Ectodermal cell (in vitro differentiated cells): ENCODE measurements around the gene VSIG8.

Source experiments
- H3K27ac ChIP-seq: 2 replicates; pipeline ENCODE4 v1.7.0; 2013; ENCODE audit warnings: mild to moderate bottlenecking, low read depth, low read length; ENCODE audit not compliant: insufficient read depth, poor library complexity, severe bottlenecking
- H3K27me3 ChIP-seq: 2 replicates; pipeline ENCODE4 v1.7.0; 2013; ENCODE audit warnings: mild to moderate bottlenecking, low read length; ENCODE audit not compliant: insufficient read depth, control insufficient read depth, poor library complexity, severe bottlenecking
- H3K36me3 ChIP-seq: one replicate; pipeline ENCODE4 v1.7.0; 2013; ENCODE audit warnings: low read length; ENCODE audit not compliant: control insufficient read depth, insufficient read depth
- H3K4me1 ChIP-seq: one replicate; pipeline ENCODE4 v1.7.0; 2013; ENCODE audit warnings: low read length; ENCODE audit not compliant: control insufficient read depth, insufficient read depth
- H3K4me3 ChIP-seq: 2 replicates; pipeline ENCODE4 v1.7.0; 2013; ENCODE audit warnings: low read depth, low read length, control low read depth; ENCODE audit not compliant: insufficient read depth
- H3K9me3 ChIP-seq: 2 replicates; pipeline ENCODE4 v1.7.0; 2013; ENCODE audit warnings: mild to moderate bottlenecking, low read length, moderate library complexity; ENCODE audit not compliant: control insufficient read depth
- WGBS, 2 experiments: methylation state at CpG; one replicate each; pipeline ENCODE4 v1.1.7; 2013; ENCODE audit warnings: missing lambda C conversion rate in 2 of 2; 5-methylcytosine and 5-hydroxymethylcytosine counted together

Gene VSIG8

DNA sequence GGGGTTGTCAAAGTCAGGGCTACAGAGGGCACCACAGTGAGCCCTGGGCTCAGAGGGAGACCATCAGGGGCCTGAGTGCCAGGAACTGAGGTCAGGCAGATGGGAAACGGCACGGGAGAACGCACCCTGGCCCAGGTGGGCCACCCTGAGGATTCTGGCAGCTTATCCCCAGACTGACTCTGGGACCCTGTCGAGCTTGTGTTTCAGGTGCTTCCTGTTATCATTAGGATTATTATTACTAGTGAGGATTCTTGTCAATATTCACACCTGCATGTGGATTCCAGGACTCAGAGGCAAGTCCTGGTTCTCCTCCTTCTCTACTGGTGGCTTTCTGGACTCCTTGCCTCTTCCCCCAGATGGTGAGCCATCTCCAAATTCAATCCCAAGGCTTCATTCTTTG is 15.2 kb downstream of the VSIG8 start:
- 71 to 80% methylated on average over 4 of the region's 4 CpGs for WGBS, 2 experiments
- H3K9me3 ChIP-seq = no peaks in the 10 kb centered on the region
- peaks cover 8% of the 10 kb centered on the region for H3K27me3 ChIP-seq
- H3K4me3 ChIP-seq = no peak overlapping the region
- H3K27ac ChIP-seq = no peak overlapping the region
- no peaks in the 10 kb centered on the region for H3K36me3 ChIP-seq
- H3K4me1 ChIP-seq = no peaks in the 10 kb centered on the region

DNA sequence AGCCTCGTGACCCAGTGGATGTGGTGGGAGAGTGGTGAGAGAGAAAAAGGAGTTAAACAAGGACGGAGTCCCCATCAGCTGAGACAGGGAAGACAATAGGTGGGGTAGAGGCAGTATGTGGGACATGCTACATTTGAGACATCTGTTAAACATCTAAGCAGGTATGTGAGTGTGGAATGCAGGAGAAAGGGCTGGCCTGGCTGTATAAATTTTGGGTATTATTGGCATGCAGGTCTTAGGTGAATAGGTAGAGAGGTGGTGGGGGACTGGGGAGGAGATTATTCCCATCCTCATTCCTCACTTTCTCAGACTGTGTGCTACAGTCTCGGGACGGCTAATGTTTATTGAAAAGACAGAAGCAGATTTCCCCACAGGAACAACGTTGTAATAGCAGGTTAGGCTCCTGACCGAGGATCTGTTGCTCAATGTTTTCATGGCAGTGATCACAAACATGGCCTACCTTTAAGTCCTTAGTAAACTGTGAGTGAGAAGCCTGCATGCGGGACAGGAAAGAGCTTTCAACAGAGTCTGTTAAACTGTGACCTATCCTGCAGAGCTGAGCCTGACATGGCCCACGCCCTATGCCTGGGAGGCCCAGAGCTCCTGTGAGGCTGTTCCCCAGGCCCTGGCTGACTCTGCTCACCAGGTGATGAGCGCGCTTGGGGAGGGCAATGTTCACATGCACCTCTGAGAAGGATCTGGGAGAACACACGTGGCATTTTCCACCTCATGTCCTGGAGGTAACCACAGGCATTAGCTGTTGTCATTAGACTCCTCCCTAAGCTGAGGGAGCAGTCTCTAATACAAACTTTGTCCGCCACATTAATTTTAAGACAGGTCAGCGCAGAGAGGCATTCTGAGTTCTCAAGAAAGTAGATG is 16.5 kb downstream of the VSIG8 start:
- H3K27me3 ChIP-seq = no peaks in the 10 kb centered on the region
- H3K36me3 ChIP-seq = no peaks in the 10 kb centered on the region
- H3K27ac ChIP-seq = no peak overlapping the region
- H3K4me1 ChIP-seq = no peaks in the 10 kb centered on the region
- WGBS, 2 experiments = 88 to 89% methylated on average over 13 of the region's 13 CpGs
- H3K4me3 ChIP-seq = no peak overlapping the region
- no peaks in the 10 kb centered on the region for H3K9me3 ChIP-seq

DNA sequence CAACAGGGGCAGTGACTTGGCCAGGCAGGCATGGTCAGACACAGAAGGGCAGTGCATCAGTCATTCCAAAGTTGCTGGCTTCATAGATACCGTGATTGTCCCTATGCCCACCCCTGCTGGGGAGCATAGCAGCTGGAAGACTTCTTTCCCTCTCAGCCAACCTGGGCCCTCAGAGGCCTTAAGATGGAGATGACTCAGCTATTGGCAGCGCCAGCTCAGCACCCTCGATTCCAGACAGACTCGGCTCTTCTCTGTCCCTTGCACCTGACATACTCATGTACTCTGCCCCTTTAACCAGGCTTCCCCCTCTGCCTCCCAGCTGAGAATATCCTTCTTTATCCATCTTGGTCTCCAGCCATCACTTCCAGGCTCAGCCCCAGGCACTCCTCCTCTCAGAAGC is 19.0 kb downstream of the VSIG8 start:
- Histone ChIP-seq H3K4me1 (no peaks in the 10 kb centered on the region), H3K36me3 (no peaks in the 10 kb centered on the region), H3K4me3 (no peak overlapping the region), H3K27me3 (no peaks in the 10 kb centered on the region), H3K9me3 (no peaks in the 10 kb centered on the region), H3K27ac (no peak overlapping the region)
- WGBS, 2 experiments = 93% methylated on average over 4 of the region's 4 CpGs

DNA sequence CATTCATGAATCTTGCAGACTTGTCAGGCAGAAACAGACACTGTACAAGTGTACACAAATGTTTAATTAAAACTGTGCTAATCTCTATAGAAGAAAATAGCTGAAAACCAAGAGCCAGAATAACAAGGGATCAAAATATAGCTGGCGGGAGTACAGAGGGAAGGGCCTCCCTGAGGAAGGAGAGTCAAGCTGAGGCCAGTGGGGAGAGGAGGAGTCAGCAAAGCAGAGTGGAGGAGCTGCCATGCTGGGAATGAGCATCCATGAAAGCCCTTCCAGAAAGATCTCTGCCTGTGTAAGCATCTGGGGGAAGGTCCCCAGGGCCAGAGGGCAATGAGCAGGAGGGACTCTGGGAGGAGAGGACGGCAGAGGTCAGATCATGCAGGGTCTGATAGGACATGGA is 20.7 kb downstream of the VSIG8 start:
- H3K27me3 ChIP-seq = no peaks in the 10 kb centered on the region
- H3K27ac ChIP-seq = no peak overlapping the region
- no peaks in the 10 kb centered on the region for H3K36me3 ChIP-seq
- WGBS, 2 experiments = 87 to 89% methylated on average over 2 of the region's 2 CpGs
- no peak overlapping the region for H3K4me3 ChIP-seq
- H3K9me3 ChIP-seq = no peaks in the 10 kb centered on the region
- no peaks in the 10 kb centered on the region for H3K4me1 ChIP-seq

DNA sequence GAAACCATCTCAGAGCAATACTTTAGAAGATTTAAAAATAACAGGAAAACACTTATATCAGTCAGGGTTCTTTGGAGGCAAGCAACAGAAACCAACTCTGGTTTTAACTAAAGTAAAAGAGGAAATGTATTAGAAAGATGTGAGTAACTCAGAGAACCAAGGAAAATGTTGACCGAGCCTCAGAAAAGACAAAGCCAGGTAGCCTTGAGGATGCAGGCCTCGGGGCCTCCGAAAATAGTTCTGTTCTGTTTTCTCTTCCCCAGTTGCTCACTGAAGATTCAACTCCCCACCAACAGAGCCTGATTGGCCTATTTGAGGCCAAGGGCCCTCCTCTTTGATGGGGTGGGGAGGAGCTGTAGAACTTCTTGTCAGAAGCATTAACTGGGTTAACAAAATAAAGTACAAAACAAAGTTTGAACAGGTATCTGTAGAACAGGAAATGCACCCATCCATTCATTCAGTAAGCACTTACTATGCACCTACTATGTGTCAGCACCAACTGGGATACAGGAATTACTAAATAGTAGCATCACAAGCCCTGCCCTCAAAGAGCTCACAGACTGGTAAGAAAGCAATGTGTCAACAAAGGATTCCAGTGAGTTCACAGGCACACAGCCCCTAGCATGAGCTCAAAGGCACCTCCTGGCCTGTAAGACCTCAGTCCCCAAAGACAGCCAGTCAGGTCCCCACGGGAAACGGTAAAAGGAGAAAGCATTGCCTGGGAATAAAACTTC is 23.2 kb downstream of the VSIG8 start:
- no peaks in the 10 kb centered on the region for H3K4me1 ChIP-seq
- H3K27ac ChIP-seq = no peak overlapping the region
- H3K36me3 ChIP-seq = no peaks in the 10 kb centered on the region
- no peaks in the 10 kb centered on the region for H3K9me3 ChIP-seq
- H3K27me3 ChIP-seq = peaks cover 6% of the 10 kb centered on the region
- H3K4me3 ChIP-seq = no peak overlapping the region
- 90 to 93% methylated on average over 5 of the region's 5 CpGs for WGBS, 2 experiments

DNA sequence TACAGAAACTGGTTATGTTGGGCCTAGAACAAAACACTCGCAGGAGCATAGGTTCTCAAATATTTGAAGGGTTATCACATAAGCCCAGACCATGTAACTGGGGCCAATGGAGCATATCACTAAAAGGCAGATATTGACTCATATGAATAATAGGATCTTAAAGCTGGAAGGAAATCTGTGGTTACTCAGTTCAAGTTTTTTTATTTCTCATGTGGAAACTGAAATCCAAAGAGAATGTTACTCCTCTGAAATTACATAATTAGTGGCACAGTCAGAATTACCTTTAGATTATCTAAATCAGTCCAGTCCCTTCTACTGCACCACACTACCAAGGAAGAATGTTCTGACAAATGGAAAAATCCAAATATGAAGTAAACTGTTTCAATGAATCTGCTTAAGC is 23.7 kb downstream of the VSIG8 start:
- H3K36me3 ChIP-seq = no peaks in the 10 kb centered on the region
- H3K27ac ChIP-seq = no peak overlapping the region
- no peak overlapping the region for H3K4me3 ChIP-seq
- no peaks in the 10 kb centered on the region for H3K9me3 ChIP-seq
- 86 to 100% methylated on average over 1 of the region's 1 CpG for WGBS, 2 experiments
- H3K27me3 ChIP-seq = peaks cover 10% of the 10 kb centered on the region
- H3K4me1 ChIP-seq = no peaks in the 10 kb centered on the region

DNA sequence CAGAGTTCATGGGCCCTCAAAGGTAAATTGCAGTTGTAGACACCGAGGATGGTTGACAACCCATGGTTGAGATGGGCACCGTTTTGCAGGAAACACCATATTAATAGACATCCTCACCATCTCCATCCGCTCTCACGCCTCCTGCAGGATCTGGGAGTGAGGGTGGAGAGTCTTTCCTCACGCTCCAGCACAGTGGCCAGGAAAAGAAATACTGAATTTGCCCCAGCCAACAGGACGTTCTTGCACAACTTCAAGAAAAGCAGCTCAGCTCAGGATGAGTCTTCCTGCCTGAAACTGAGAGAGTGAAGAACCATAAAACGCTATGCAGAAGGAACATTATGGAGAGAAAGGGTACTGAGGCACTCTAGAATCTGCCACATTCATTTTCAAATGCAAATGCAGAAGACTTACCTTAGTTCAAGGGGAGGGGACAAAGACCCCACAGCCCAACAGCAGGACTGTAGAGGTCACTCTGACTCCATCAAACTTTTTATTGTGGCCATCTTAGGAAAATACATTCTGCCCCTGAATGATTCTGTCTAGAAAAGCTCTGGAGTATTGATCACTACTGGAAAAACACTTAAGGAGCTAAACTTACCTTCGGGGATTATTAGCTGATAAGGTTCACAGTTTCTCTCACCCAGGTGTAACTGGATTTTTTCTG is 26.5 kb downstream of the VSIG8 start:
- H3K27me3 ChIP-seq = peaks cover 21% of the 10 kb centered on the region
- H3K36me3 ChIP-seq = no peaks in the 10 kb centered on the region
- no peaks in the 10 kb centered on the region for H3K9me3 ChIP-seq
- H3K4me1 ChIP-seq = no peaks in the 10 kb centered on the region
- H3K27ac ChIP-seq = no peak overlapping the region
- 91 to 93% methylated on average over 8 of the region's 8 CpGs for WGBS, 2 experiments
- H3K4me3 ChIP-seq = no peak overlapping the region

DNA sequence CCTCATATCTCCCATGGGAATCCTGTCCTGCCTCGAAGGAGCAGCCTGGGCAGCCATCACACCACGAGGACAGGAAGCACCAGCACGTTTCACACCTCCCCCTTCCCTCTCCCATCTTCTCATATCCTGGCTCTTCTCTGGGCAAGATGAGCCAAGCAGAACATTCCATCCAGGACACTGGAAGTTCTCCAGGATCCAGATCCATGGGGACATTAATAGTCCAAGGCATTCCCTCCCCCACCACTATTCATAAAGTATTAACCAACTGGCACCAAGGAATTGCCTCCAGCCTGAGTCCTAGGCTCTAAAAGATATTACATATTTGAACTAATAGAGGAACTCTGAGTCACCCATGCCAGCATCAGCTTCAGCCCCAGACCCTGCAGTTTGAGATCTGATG is 27.1 kb downstream of the VSIG8 start:
- WGBS, 2 experiments = 88 to 91% methylated on average over 3 of the region's 3 CpGs
- no peaks in the 10 kb centered on the region for H3K4me1 ChIP-seq
- H3K27ac ChIP-seq = no peak overlapping the region
- no peak overlapping the region for H3K4me3 ChIP-seq
- no peaks in the 10 kb centered on the region for H3K36me3 ChIP-seq
- peaks cover 21% of the 10 kb centered on the region for H3K27me3 ChIP-seq
- no peaks in the 10 kb centered on the region for H3K9me3 ChIP-seq

DNA sequence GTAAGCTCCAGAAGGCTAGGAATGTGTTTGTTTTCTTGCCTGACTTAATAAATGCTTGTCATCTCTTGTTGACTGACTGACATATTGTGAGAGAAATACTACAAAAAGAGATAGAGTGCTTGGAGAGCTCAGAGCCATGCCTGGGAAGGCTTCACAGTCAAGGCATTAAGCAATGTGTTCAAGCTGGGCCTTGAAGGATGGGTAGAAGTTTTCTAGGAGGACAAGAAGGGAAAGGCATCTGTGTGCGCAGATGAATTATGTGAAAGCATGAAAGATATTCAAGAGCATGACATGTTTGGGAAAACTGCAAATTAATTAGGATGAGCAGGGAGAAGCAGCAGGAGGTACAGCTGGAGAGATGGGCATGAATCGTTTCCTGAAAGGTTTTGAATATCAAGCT is 30.1 kb downstream of the VSIG8 start:
- H3K36me3 ChIP-seq = no peaks in the 10 kb centered on the region
- H3K27ac ChIP-seq = no peak overlapping the region
- WGBS, 2 experiments = 87 to 90% methylated on average over 2 of the region's 2 CpGs
- H3K9me3 ChIP-seq = no peaks in the 10 kb centered on the region
- H3K4me3 ChIP-seq = no peak overlapping the region
- peaks cover 26% of the 10 kb centered on the region for H3K27me3 ChIP-seq
- peaks cover 6% of the 10 kb centered on the region for H3K4me1 ChIP-seq
